HG03558 (cell line): ENCODE results near the gene MSI2.

Experiments used
- ATAC-seq: cut with Tn5 transposase; IDR thresholded peaks from one replicate; pipeline ENCODE4 v1.9.1; 2021; ENCODE audit warnings: moderate number of reproducible peaks; ENCODE audit not compliant: unreplicated experiment; ENCODE audit errors: extremely low read depth

The MSI2 gene

GRCh38 chr17:57634713-57635465 is 378.6 kb downstream of the MSI2 start:
- ATAC-seq, result no peak

GRCh38 chr17:57636274-57636673 is 380.0 kb downstream of the MSI2 start:
- no peak for ATAC-seq

GRCh38 chr17:57636985-57637665 is 380.8 kb downstream of the MSI2 start:
- ATAC-seq, result no peak

- no peak for ATAC-seq
Observed at GRCh38 chr17:57637666-57638010, 381.3 kb downstream of the MSI2 start.

GRCh38 chr17:57638284-57638683 is 382.0 kb downstream of the MSI2 start:
- no peak for ATAC-seq

GRCh38 chr17:57639381-57639780 is 383.1 kb downstream of the MSI2 start:
- ATAC-seq, result no peak

- ATAC-seq, result no peak
Observed at GRCh38 chr17:57640079-57640478, 383.8 kb downstream of the MSI2 start.

- ATAC-seq, result no peak
Observed at GRCh38 chr17:57641761-57642160, 385.4 kb downstream of the MSI2 start.

- ATAC-seq, result no peak
Observed at GRCh38 chr17:57643062-57643461, 386.7 kb downstream of the MSI2 start.

- no peak for ATAC-seq
Observed at GRCh38 chr17:57644326-57644725, 388.0 kb downstream of the MSI2 start.

GRCh38 chr17:57645950-57646665 is 389.8 kb downstream of the MSI2 start:
- ATAC-seq, result no peak

- no peak for ATAC-seq
Observed at GRCh38 chr17:57648720-57649119, 392.4 kb downstream of the MSI2 start.

- no peak for ATAC-seq
Observed at GRCh38 chr17:57649191-57649590, 392.9 kb downstream of the MSI2 start.

- no peak for ATAC-seq
Observed at GRCh38 chr17:57649731-57650484, 393.6 kb downstream of the MSI2 start.

- ATAC-seq, result no peak
Observed at GRCh38 chr17:57650548-57650947, 394.2 kb downstream of the MSI2 start.

- no peak for ATAC-seq
Observed at GRCh38 chr17:57651451-57651850, 395.1 kb downstream of the MSI2 start.

- no peak for ATAC-seq
Observed at GRCh38 chr17:57651996-57652395, 395.7 kb downstream of the MSI2 start.

- no peak for ATAC-seq
Observed at GRCh38 chr17:57652811-57653210, 396.5 kb downstream of the MSI2 start.

GRCh38 chr17:57653279-57653678 is 397.0 kb downstream of the MSI2 start:
- no peak for ATAC-seq

GRCh38 chr17:57654040-57654775 is 397.9 kb downstream of the MSI2 start:
- no peak for ATAC-seq
